Esophagus mucosa (tissue), 1 donor: ENCODE measurements around the gene SCUBE3. TPM values are rescaled to one million over a fixed set of nuclear protein-coding genes. Genes with fewer than 3 reads are reported as not detected.
A peak's percentile ranks its signal among the peaks of the same experiment; 100 is the strongest.

Experiments used
- ATAC-seq: fragments of 200-7000 bp; cut with Tn5 transposase; one replicate; pipeline ENCODE4 v1.9.1; 2020
- total RNA-seq: library from RNA; stranded (reverse); gene quantifications from one replicate; pipeline ENCODE4 v1.2.4, GENCODE V29; 2023
- donor health status: DM: yes; HTN: yes; CAD: no.

SCUBE3 gene
- total RNA-seq, 1 donor from 2014 or later = 0.12 TPM

- ATAC-seq = peak; percentile 92
Measured at GRCh38 chr6:35181933-35182612, 31.7 kb upstream of the SCUBE3 start.

GRCh38 chr6:35183281-35183680, 30.5 kb upstream of the SCUBE3 start:
- no peak for ATAC-seq

GRCh38 chr6:35183935-35184334, 29.8 kb upstream of the SCUBE3 start:
- no peak for ATAC-seq

GRCh38 chr6:35184580-35185301, 29.0 kb upstream of the SCUBE3 start:
- no peak for ATAC-seq

GRCh38 chr6:35185302-35185681, 28.5 kb upstream of the SCUBE3 start:
- ATAC-seq = no peak

- no peak for ATAC-seq
Measured at GRCh38 chr6:35185971-35186370, 27.8 kb upstream of the SCUBE3 start.

- no peak for ATAC-seq
Measured at GRCh38 chr6:35186571-35186970, 27.2 kb upstream of the SCUBE3 start.

- ATAC-seq = peak; percentile 48
Measured at GRCh38 chr6:35188886-35189285, 24.9 kb upstream of the SCUBE3 start.

- ATAC-seq = no peak
Measured at GRCh38 chr6:35190306-35190705, 23.4 kb upstream of the SCUBE3 start.

- no peak for ATAC-seq
Measured at GRCh38 chr6:35191889-35192288, 21.9 kb upstream of the SCUBE3 start.

GRCh38 chr6:35192301-35192860, 21.4 kb upstream of the SCUBE3 start:
- ATAC-seq = peak; percentile 11

GRCh38 chr6:35194390-35194789, 19.4 kb upstream of the SCUBE3 start:
- no peak for ATAC-seq

- no peak for ATAC-seq
Measured at GRCh38 chr6:35195120-35195780, 18.5 kb upstream of the SCUBE3 start.

GRCh38 chr6:35197196-35197595, 16.6 kb upstream of the SCUBE3 start:
- no peak for ATAC-seq

GRCh38 chr6:35199866-35200265, 13.9 kb upstream of the SCUBE3 start:
- no peak for ATAC-seq

- no peak for ATAC-seq
Measured at GRCh38 chr6:35202066-35202546, 11.7 kb upstream of the SCUBE3 start.

GRCh38 chr6:35203152-35203670, 10.5 kb upstream of the SCUBE3 start:
- no peak for ATAC-seq

GRCh38 chr6:35203680-35204079, 10.1 kb upstream of the SCUBE3 start:
- ATAC-seq = no peak

GRCh38 chr6:35206346-35206745, 7.4 kb upstream of the SCUBE3 start:
- ATAC-seq = no peak

- ATAC-seq = no peak
Measured at GRCh38 chr6:35208419-35208818, 5.3 kb upstream of the SCUBE3 start.

- ATAC-seq = no peak
Measured at GRCh38 chr6:35209081-35209480, 4.7 kb upstream of the SCUBE3 start.

- ATAC-seq = no peak
Measured at GRCh38 chr6:35209622-35210247, 4.0 kb upstream of the SCUBE3 start.
